Transverse colon (tissue), 4 donors: ENCODE results near the gene KLHL29.

Experiments used
- CTCF ChIP-seq, 5 experiments: fragments of 200-600 bp in 3 of 5; fragments of 450-650 bp in 2 of 5; sonication (generic) in 3 of 5; IDR thresholded peaks; 1 replicate in 2 of 5; 2 replicates in 3 of 5; pipeline ENCODE4 v1.5.1; 2016 to 2017; ENCODE audit warnings: antibody characterized with exemption in 5 of 5, inconsistent platforms in 3 of 5, mild to moderate bottlenecking in 2 of 5, moderate library complexity in 1 of 5
- EP300 ChIP-seq: sonication (generic); formaldehyde crosslinking; IDR thresholded peaks from one replicate; pipeline ENCODE4 v1.6.1; 2017; ENCODE audit warnings: antibody characterized with exemption, low read depth
- POLR2A ChIP-seq: fragments of 450-650 bp; IDR thresholded peaks from one replicate; pipeline ENCODE4 v1.6.1; 2016; ENCODE audit warnings: antibody characterized with exemption, mild to moderate bottlenecking, moderate library complexity
- POLR2AphosphoS5 ChIP-seq, 3 donors: sonication (generic); formaldehyde crosslinking; IDR thresholded peaks; one replicate each; pipeline ENCODE4 v1.6.1; 2016; ENCODE audit warnings: antibody characterized with exemption in 3 of 3

DNA sequence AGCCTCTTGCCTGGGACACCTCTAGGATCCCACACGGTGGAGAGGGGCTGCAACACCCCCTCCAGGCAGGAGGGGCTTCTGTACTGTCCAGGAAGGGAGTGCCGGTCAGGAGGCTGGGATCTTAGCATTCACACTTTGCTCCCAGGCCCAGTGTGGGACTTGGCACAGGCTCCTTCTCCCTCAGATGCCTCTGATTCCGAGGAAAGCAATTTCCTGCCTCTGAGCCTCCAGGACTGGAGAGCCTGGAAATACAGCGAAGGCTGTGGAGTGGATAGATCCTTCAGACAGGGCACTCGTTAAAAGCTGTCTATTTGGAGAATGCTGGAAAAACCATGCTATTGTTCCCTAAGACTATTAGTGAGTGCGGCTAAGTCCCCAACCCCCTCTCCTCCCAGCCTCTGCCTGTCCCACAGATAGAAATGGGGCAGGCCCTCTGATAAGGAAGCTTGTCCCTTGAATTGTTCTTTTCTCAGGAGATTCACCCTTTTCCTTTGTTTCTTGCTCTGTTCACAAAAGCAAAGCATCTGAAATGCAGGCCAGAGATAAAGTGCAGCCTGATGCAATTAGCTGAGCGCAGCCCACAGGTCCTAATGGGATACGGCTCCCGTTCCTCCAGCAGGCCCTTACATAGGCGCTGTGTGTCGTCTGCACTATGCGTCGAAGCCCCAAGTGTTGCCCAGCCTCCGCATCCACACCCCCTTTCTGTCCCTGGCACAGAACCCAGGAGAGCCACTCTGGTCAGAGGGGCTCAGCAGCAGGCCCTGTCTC, 252.2 kb downstream of the KLHL29 start:
- no peak for TF ChIP-seq POLR2A
- no peak for TF ChIP-seq CTCF (IDR thresholded peaks at IDR 0.05)
- no peak for TF ChIP-seq POLR2AphosphoS5 (IDR thresholded peaks at IDR 0.05)
- TF ChIP-seq EP300, result no peak
